Central memory CD8-positive, alpha-beta T cell (primary cell): ENCODE results near the gene MAPK14.

Source experiments
- ATAC-seq: fragments of 150-1000 bp; cut with Tn5 transposase; replicated peaks from 2 replicates; pipeline ENCODE4 v1.10.0; 2022; ENCODE audit warnings: mild to moderate bottlenecking, moderate FRiP score, moderate number of reproducible peaks; ENCODE audit not compliant: poor library complexity, severe bottlenecking; ENCODE audit errors: extremely low read depth
- DNase-seq, 2 donors: peaks; one replicate each; pipeline ENCODE4 v3.0.0; 2021; ENCODE audit warnings: low spot score in 2 of 2
- H3K27ac Mint-ChIP-seq: one replicate; pipeline ENCODE4 v1.8.0; 2022; ENCODE audit warnings: low read depth, mild to moderate bottlenecking, moderate library complexity, mixed read lengths
- H3K27me3 Mint-ChIP-seq: one replicate; pipeline ENCODE4 v1.8.0; 2022; ENCODE audit warnings: mixed read lengths
- H3K36me3 Mint-ChIP-seq: one replicate; pipeline ENCODE4 v1.8.0; 2022; ENCODE audit warnings: mild to moderate bottlenecking, moderate library complexity, mixed read lengths; ENCODE audit not compliant: insufficient read depth
- H3K4me1 Mint-ChIP-seq: one replicate; pipeline ENCODE4 v1.8.0; 2022; ENCODE audit warnings: mixed read lengths
- H3K4me3 Mint-ChIP-seq: one replicate; pipeline ENCODE4 v1.8.0; 2022; ENCODE audit warnings: mild to moderate bottlenecking, moderate library complexity, mixed read lengths
- H3K9me3 Mint-ChIP-seq: one replicate; pipeline ENCODE4 v1.8.0; 2022; ENCODE audit warnings: mixed read lengths

MAPK14 gene

GRCh38 chr6:36130667-36131510 lies 103.3 kb downstream of the MAPK14 start:
- DNase-seq: peak; percentile 27 to 41
- Mint-ChIP-seq H3K27me3 (no peaks in the 10 kb centered on the region), H3K9me3 (no peaks in the 10 kb centered on the region), H3K4me3 (peak overlapping the region; percentile 86), H3K36me3 (peaks cover 25% of the 10 kb centered on the region), H3K27ac (peak overlapping the region; percentile 4), H3K4me1 (peaks cover 57% of the 10 kb centered on the region)
- ATAC-seq: peak; percentile 64

GRCh38 chr6:36131511-36132245 lies 104.1 kb downstream of the MAPK14 start:
- H3K4me3 Mint-ChIP-seq: peak overlapping the region; percentile 86
- DNase-seq: no peak
- peak; percentile 76 for ATAC-seq
- H3K9me3 Mint-ChIP-seq: no peaks in the 10 kb centered on the region
- peaks cover 49% of the 10 kb centered on the region for H3K4me1 Mint-ChIP-seq
- peaks cover 25% of the 10 kb centered on the region for H3K36me3 Mint-ChIP-seq
- peak overlapping the region; percentile 4 for H3K27ac Mint-ChIP-seq
- no peaks in the 10 kb centered on the region for H3K27me3 Mint-ChIP-seq

GRCh38 chr6:36132246-36132895 lies 104.8 kb downstream of the MAPK14 start:
- H3K4me3 Mint-ChIP-seq: peak overlapping the region; percentile 86
- peak overlapping the region; percentile 4 for H3K27ac Mint-ChIP-seq
- H3K27me3 Mint-ChIP-seq: no peaks in the 10 kb centered on the region
- H3K9me3 Mint-ChIP-seq: no peaks in the 10 kb centered on the region
- H3K4me1 Mint-ChIP-seq: peaks cover 43% of the 10 kb centered on the region
- ATAC-seq (no peak), DNase-seq (no peak)
- peaks cover 32% of the 10 kb centered on the region for H3K36me3 Mint-ChIP-seq

- no peaks in the 10 kb centered on the region for H3K27me3 Mint-ChIP-seq
- peaks cover 43% of the 10 kb centered on the region for H3K4me1 Mint-ChIP-seq
- ATAC-seq (no peak), DNase-seq (no peak)
- peaks cover 37% of the 10 kb centered on the region for H3K36me3 Mint-ChIP-seq
- H3K27ac Mint-ChIP-seq: peak overlapping the region; percentile 4
- H3K4me3 Mint-ChIP-seq: no peak overlapping the region
- H3K9me3 Mint-ChIP-seq: no peaks in the 10 kb centered on the region
Measured at GRCh38 chr6:36133148-36133547, 105.5 kb downstream of the MAPK14 start.

GRCh38 chr6:36133912-36134311 lies 106.3 kb downstream of the MAPK14 start:
- Mint-ChIP-seq H3K27me3 (no peaks in the 10 kb centered on the region), H3K27ac (peak overlapping the region; percentile 4), H3K9me3 (no peaks in the 10 kb centered on the region), H3K4me1 (peaks cover 43% of the 10 kb centered on the region), H3K4me3 (no peak overlapping the region), H3K36me3 (peaks cover 43% of the 10 kb centered on the region)
- no peak for ATAC-seq
- DNase-seq: no peak

GRCh38 chr6:36135053-36135731 lies 107.6 kb downstream of the MAPK14 start:
- Mint-ChIP-seq H3K4me3 (no peak overlapping the region), H3K9me3 (no peaks in the 10 kb centered on the region), H3K36me3 (peaks cover 40% of the 10 kb centered on the region), H3K27ac (peak overlapping the region; percentile 41), H3K27me3 (no peaks in the 10 kb centered on the region), H3K4me1 (peaks cover 44% of the 10 kb centered on the region)
- DNase-seq (no peak), ATAC-seq (no peak)

GRCh38 chr6:36136034-36136433 lies 108.4 kb downstream of the MAPK14 start:
- Mint-ChIP-seq H3K9me3 (no peaks in the 10 kb centered on the region), H3K36me3 (peaks cover 37% of the 10 kb centered on the region), H3K27ac (peak overlapping the region; percentile 41), H3K4me1 (peaks cover 48% of the 10 kb centered on the region), H3K27me3 (no peaks in the 10 kb centered on the region), H3K4me3 (no peak overlapping the region)
- ATAC-seq (no peak), DNase-seq (no peak)

GRCh38 chr6:36136551-36136950 lies 108.9 kb downstream of the MAPK14 start:
- Mint-ChIP-seq H3K27ac (no peak overlapping the region), H3K36me3 (peaks cover 36% of the 10 kb centered on the region), H3K4me3 (no peak overlapping the region), H3K9me3 (no peaks in the 10 kb centered on the region), H3K27me3 (no peaks in the 10 kb centered on the region), H3K4me1 (peaks cover 50% of the 10 kb centered on the region)
- ATAC-seq (no peak), DNase-seq (no peak)

- no peaks in the 10 kb centered on the region for H3K27me3 Mint-ChIP-seq
- no peak overlapping the region for H3K27ac Mint-ChIP-seq
- H3K9me3 Mint-ChIP-seq: no peaks in the 10 kb centered on the region
- DNase-seq (no peak), ATAC-seq (no peak)
- peaks cover 35% of the 10 kb centered on the region for H3K36me3 Mint-ChIP-seq
- H3K4me3 Mint-ChIP-seq: no peak overlapping the region
- H3K4me1 Mint-ChIP-seq: peaks cover 38% of the 10 kb centered on the region
Measured at GRCh38 chr6:36138667-36139066, 111.1 kb downstream of the MAPK14 start.

- no peak overlapping the region for H3K4me3 Mint-ChIP-seq
- peaks cover 33% of the 10 kb centered on the region for H3K36me3 Mint-ChIP-seq
- no peak for DNase-seq
- no peaks in the 10 kb centered on the region for H3K9me3 Mint-ChIP-seq
- H3K4me1 Mint-ChIP-seq: peaks cover 35% of the 10 kb centered on the region
- ATAC-seq: no peak
- peak overlapping the region; percentile 50 for H3K27ac Mint-ChIP-seq
- no peaks in the 10 kb centered on the region for H3K27me3 Mint-ChIP-seq
Measured at GRCh38 chr6:36139431-36139830, 111.8 kb downstream of the MAPK14 start.

- H3K36me3 Mint-ChIP-seq: peaks cover 31% of the 10 kb centered on the region
- H3K4me1 Mint-ChIP-seq: peaks cover 30% of the 10 kb centered on the region
- no peaks in the 10 kb centered on the region for H3K27me3 Mint-ChIP-seq
- H3K4me3 Mint-ChIP-seq: no peak overlapping the region
- H3K27ac Mint-ChIP-seq: peak overlapping the region; percentile 50
- no peak for DNase-seq
- no peaks in the 10 kb centered on the region for H3K9me3 Mint-ChIP-seq
- no peak for ATAC-seq
Measured at GRCh38 chr6:36139991-36140710, 112.5 kb downstream of the MAPK14 start.

- H3K4me3 Mint-ChIP-seq: no peak overlapping the region
- peak overlapping the region; percentile 44 for H3K27ac Mint-ChIP-seq
- no peak for DNase-seq
- H3K36me3 Mint-ChIP-seq: peaks cover 25% of the 10 kb centered on the region
- no peaks in the 10 kb centered on the region for H3K9me3 Mint-ChIP-seq
- no peaks in the 10 kb centered on the region for H3K27me3 Mint-ChIP-seq
- peaks cover 23% of the 10 kb centered on the region for H3K4me1 Mint-ChIP-seq
- ATAC-seq: no peak
Measured at GRCh38 chr6:36141091-36141490, 113.5 kb downstream of the MAPK14 start.
